GM06990 (cell line): Measurements from ENCODE around the gene ZCCHC24.

Experiments used
- DNase-seq: peaks from one replicate; pipeline ENCODE4 v3.0.0-alpha.2; 2011; ENCODE audit not compliant: insufficient read length; ENCODE audit errors: extremely low read depth
- H3K27me3 ChIP-seq: replicated peaks from 2 replicates; pipeline ENCODE4 v1.6.0; 2011; ENCODE audit warnings: low read length; ENCODE audit not compliant: control insufficient read depth, insufficient read depth
- H3K36me3 ChIP-seq: 2 replicates; pipeline ENCODE4 v1.5.1; 2011; ENCODE audit warnings: low read length; ENCODE audit not compliant: control insufficient read depth, insufficient read depth
- H3K4me3 ChIP-seq: replicated peaks from 2 replicates; pipeline ENCODE4 v1.5.1; 2011; ENCODE audit warnings: low read depth, mild to moderate bottlenecking, control low read depth, low read length
- CTCF ChIP-seq: IDR thresholded peaks from 2 replicates; pipeline ENCODE4 v1.5.1; 2011; ENCODE audit warnings: low read length, control low read depth, mild to moderate bottlenecking, inconsistent platforms; ENCODE audit not compliant: insufficient read depth, poor library complexity, severe bottlenecking

Gene ZCCHC24

GRCh38 chr10:79393221-79393923 is 52.1 kb downstream of the ZCCHC24 start:
- Histone ChIP-seq H3K36me3 (no peaks in the 10 kb centered on the region), H3K4me3 (no peak overlapping the region), H3K27me3 (no peaks in the 10 kb centered on the region)
- TF ChIP-seq CTCF: no peak
- DNase-seq: no peak

GRCh38 chr10:79392506-79393176 is 52.8 kb downstream of the ZCCHC24 start:
- Histone ChIP-seq H3K4me3 (no peak overlapping the region), H3K27me3 (no peaks in the 10 kb centered on the region), H3K36me3 (no peaks in the 10 kb centered on the region)
- no peak for DNase-seq
- TF ChIP-seq CTCF: no peak

- no peak for TF ChIP-seq CTCF
- Histone ChIP-seq H3K36me3 (no peaks in the 10 kb centered on the region), H3K27me3 (no peaks in the 10 kb centered on the region), H3K4me3 (no peak overlapping the region)
- no peak for DNase-seq
Measured at GRCh38 chr10:79392020-79392398, 53.4 kb downstream of the ZCCHC24 start.

- no peaks in the 10 kb centered on the region for H3K36me3 ChIP-seq
- H3K4me3 ChIP-seq: no peak overlapping the region
- no peak for TF ChIP-seq CTCF
Measured at GRCh38 chr10:79391231-79392019, 54.0 kb downstream of the ZCCHC24 start.

GRCh38 chr10:79390551-79391229 is 54.7 kb downstream of the ZCCHC24 start:
- DNase-seq: no peak
- Histone ChIP-seq H3K27me3 (no peaks in the 10 kb centered on the region), H3K4me3 (no peak overlapping the region), H3K36me3 (no peaks in the 10 kb centered on the region)
- TF ChIP-seq CTCF: peak; percentile 27

More at GRCh38 chr10:79391231-79392019, 54.0 kb downstream of the ZCCHC24 start:
- H3K27me3 ChIP-seq: no peaks in the 10 kb centered on the region
- no peak for DNase-seq
